HG03025 (cell line): ENCODE results near the gene ACCSL.
A peak's percentile ranks its signal among the peaks of the same experiment; 100 is the strongest.

ENCODE experiments used
- ATAC-seq: cut with Tn5 transposase; IDR thresholded peaks from one replicate; pipeline ENCODE4 v1.9.1; 2021; ENCODE audit warnings: mild to moderate bottlenecking, moderate library complexity; ENCODE audit not compliant: unreplicated experiment, low FRiP score

The ACCSL gene

DNA sequence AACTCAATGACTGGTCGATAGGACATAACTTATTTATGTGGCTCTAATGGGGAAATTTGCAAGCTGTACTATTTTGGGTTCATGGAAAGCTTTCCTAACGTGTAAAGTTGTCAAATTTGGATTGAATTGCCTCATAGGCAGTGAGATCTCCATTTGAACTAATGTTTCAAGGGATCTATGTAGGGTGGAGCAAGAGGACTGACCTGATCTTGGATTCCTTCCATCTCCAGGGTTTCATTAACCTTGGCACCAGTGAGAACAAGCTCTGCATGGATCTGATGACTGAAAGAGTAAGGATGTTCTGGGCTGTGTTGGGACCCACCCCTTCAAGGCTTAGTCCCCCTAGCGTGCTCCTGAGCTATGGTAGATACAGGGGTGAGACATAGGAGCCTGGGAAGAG lies 2.1 kb downstream of the ACCSL start:
- no peak for ATAC-seq

DNA sequence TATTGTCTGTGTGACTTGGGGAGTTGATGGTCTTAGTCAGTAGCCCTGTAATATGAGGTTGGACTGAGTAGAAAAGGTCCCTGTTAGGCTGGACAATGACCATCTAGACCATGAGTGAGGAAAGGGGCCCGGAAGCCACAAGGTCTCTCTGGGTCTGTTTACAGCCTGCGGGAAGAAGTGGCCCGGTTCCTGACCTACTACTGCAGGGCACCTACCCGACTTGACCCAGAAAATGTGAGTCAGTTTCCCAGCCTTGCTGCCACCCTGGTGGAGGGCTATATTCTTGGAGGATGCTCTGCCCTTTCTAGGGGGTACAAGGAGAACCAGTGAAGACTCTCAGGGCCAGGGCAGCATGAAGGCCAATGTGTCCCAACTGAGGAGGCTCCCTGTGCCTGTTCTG lies 3.4 kb downstream of the ACCSL start:
- no peak for ATAC-seq

DNA sequence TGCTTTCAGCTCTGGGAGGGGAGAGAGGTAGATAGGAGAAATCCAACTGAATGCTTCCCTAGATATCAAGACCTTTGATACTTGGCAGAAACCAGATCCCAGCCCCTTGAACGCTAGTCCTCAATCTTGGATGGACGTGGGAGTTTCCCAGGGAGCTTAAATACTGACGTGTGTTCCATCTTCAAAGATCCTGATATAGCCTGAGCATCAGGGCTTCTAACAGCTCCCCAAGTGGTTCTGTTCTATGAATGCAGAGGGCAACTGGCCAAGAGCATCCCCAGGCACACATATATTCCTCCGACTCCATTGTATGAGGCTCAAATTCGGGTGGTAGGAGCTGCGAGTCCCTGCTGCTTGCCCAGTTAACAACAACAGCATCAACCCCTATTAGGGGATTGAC lies 9.6 kb downstream of the ACCSL start:
- ATAC-seq, result no peak

DNA sequence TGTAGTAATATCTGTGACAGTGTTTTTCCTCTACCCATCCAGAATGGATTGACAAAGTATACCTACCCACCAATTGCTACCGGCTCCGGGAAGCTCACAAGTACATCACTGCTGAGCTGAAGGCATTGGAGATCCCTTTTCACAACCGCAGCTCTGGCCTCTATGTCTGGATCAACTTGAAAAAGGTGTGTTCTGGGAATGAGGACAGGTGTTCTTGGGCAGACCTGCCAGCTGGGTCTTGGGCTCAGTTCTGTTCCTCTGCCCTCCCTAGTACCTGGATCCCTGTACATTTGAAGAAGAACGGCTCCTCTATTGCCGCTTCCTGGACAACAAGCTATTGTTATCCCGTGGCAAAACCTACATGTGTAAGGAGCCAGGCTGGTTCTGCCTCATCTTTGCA lies 10.5 kb downstream of the ACCSL start:
- no peak for ATAC-seq

DNA sequence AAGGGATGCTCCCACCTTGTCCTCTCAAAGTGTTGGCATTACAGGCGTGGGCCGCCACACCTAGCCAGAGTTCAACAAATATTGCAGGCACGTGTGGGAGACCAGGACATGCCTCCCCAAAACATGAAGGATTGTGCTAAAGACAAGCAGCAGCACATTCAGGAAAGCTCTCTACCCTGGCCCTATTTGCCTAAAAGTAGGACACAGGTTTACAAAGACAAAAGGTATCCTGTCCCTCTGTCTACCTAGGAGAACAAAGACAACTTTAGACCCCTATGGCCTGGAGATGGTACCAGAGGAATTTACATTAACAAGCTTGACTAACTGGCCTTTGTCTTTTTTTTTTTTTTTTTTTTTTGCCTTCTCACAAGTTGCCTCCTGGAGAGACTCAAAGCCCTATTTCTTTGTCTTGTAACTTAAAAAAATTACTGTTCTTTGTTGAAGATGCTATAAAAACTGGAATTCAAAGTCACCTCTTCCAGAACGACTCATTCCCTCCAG lies 17.4 kb downstream of the ACCSL start:
- no peak for ATAC-seq

DNA sequence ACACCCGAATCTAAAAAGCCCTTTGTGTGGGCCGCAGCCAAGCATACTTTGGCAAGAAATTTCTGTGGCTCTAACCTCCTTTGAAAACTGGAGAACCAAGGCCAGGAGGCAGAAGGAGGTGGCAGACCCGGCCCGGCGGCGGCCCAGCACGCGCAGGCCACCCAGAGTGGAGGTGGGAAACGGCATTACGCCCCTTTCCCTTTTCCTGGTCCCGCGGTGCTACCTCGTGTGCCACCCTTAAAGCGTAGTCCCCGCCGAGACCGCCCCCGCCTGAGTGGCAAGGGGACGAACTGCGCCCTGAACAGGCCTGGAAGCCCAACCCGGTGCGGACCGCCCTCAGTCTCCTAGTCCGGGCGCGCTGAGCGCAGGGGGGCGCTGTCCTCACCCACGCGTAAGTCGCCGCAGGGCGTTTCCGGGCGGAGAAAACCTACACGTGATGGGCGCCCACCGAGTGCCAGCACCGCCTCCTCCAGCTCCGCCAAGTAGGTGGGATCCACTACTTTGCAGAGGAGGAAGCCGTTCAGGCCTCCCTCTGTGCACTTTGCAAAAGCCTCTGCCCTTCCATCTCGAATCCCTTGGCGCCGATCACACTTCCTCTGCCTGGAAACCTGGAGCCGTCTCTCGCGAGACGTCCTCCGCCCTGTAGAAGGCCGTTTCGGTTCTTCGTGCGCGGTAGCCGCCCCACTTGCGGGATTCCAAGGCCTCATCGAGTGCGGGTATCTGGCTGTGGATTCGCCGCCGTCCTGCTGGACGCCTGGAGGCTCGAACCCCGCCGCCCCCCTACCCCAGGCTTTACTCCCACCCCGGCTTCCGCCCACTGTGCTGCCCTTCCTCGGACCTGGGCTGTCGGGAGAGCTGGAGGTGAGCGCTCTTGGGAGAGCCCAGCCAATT lies 18.3 kb downstream of the ACCSL start, which contains the start of gene ACCS:
ACCS (plus strand) TSS at position 430 of the 891 bp plus-strand sequence. CDS start 1,358 bp downstream, outside the sequence.
- peak; percentile 93 for ATAC-seq

DNA sequence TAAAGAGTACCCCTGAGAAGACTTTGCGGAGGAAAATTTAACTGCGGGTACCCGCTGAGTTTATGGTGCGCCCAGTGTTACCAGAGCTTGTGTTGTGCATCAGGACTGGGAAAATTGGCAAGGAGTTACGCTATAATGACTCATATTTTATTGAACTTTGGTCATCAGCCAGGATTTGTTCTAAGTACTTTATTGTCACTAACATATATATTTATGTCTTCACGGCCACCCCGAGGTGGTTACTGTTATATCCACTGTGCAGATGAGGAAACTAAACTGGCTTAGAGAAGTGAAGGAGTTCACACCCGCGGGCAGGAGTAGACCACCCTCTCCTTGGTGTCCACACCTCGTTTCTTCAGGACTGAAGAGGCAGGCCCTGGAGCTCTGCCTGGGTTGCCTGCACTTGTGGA lies 19.0 kb downstream of the ACCSL start:
- ATAC-seq, result no peak

DNA sequence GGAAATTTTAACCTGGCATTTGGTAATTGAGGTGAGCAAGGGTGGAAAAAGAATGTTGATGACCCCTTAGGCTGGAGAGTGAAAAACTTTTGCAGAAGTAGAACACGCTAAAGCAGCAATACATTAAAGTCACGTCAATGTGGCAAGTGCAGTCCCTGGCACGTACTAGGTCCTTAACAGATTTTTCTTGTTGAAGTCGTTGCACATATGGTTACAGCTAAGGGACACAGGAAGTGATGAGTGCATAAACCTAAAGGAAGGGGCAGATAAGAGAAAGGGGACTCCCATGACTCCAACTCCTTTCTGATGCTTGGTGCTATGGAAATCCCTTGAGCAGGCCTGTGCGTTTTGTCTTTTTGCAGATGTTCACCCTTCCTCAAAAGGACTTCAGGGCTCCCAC lies 19.5 kb downstream of the ACCSL start:
- ATAC-seq, result no peak

DNA sequence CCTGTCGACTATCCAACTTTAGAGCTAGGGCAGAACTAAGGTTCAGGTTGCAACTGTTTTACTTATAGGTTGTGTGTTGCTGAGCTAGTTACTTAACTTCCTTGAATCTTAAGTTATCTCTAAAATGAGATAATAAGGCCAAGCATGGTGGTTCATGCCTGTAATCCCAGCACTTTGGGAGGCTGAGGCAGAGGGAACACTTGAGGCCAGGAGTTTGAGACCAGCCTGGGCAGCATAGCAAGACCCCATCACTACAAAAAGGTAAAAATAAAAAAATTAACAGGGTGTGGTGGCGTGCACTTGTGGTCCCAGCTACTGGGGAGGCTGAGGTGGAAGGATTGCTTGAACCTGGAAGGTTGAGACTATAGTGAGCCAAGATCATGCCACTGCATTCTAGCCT lies 20.4 kb downstream of the ACCSL start:
- no peak for ATAC-seq

DNA sequence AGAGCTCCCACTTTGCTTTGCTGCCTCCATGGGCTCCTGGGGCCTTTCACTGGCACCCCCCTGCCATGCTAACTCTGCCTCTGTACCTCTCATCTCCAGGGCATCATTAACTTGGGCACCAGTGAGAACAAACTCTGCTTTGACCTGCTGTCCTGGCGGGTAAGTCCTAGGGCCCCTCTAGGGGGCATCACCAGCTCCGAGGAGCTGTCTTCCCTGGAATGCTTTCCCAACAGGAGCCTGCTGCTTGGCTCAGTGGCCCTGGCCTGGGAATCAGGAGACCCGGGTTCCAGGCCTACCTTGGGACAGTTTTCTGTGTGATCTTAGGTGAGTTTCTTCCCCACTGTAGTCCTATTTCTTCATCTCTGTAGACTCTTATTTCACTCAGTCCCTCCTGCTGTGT lies 23.4 kb downstream of the ACCSL start:
- ATAC-seq, result no peak

DNA sequence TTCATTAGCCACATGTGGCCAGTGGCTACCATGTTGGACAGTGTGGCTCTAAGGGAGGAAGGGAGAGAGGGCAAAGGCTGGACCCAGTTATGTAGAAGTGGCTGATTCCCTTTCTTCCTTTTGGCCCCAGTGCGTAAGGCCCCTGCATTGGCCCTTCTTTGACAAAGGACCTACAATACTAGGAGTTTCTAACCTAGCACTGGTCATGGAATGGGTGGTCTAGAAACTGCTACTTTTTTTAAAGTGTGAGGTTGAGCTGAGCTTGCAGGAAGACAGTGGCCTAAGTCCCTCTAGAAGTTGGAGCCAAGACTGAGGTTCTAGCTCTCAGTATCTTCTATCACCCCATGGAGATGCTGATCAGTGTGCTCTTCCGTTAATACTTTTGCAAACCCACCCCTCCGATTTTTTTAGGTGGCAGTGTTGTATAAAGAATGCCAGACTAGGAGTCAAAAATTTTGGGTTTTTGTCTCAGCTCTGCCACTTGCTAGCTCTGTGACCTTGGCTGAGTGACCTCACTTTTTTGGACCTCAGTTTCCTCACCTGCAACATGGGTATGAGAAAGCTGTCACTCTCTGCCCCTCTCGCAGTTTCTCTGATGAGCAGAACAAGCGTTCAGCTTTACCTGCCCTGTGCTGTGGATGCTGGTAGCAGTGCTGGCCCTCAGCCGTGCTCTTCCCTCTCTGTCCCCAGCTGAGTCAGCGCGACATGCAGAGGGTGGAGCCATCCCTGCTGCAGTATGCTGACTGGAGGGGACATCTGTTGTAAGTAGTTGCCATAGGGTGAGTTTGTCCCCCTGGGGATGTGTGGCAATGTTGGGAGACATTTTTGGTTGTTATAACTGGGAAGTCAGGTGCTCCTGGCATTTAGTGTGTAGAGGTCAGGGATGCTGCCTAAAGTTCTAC lies 25.2 kb downstream of the ACCSL start:
- no peak for ATAC-seq

DNA sequence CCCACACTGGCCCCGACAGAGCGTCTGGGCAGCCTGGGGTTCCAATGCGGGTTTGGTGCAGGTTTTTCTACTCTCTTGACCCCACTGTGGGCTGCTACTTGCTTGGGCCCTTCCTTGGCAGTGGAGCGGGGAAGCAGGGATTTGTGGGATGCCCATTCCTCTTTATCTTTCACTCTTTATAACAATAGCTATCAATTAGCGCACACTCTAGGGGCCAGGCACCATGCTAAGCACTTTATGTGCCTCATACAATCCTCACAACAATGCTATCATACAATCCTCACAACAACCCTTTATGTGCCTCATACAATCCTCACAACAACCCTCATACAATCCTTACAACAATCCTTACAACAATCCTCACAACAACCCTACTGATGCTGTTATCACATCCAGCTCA lies 31.0 kb downstream of the ACCSL start:
- no peak for ATAC-seq

DNA sequence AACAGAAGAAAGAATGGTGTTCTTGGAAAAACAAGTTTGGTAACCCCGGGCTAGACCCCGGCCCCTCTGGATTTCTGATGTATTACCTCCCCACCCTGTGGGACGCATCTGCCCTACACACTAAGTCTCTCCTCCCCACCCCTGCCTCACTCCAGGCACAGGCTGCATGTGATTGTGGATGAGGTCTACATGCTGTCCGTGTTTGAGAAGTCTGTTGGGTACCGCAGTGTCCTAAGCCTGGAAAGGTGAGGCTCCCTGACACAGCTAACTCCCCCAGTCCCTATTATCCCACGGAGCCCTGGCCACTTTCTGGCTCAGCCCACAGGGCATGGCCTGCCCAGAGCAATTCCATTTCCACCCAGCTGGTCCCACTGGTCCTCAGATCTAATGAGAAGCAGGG lies 31.6 kb downstream of the ACCSL start:
- no peak for ATAC-seq

DNA sequence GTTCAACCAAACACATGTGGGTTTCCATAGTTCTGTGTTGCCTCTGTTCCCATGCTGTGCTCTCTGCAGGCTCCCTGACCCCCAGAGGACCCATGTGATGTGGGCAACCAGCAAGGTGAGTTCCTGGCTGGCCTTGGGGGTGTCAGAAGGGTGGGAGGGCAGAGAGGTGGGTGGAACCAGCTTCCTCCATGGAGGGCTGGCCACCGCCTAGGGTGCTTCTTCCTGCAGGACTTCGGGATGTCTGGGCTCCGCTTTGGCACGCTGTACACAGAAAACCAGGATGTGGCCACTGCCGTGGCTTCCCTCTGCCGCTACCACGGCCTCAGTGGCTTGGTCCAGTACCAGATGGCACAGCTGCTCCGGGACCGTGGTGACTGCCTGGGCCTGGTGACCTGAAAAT lies 33.2 kb downstream of the ACCSL start:
- no peak for ATAC-seq

DNA sequence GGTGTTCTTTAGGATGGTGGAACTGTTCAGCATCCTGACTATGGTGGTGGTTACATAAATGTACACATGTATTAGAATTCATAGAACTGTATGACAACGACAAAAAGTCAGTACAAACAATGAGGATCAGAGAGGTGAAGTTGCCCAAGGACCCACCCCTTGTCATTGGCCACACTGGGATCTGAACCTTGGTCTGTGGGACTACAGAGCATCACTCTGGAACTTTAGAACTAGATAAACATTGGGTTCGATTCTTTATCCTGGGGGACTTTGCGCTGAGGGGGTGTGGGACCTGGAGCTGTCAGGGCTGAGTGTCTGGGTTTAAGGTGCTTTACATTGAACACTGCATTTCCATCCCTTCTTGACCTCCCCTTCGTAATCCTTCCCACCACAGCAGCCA lies 34.9 kb downstream of the ACCSL start:
- ATAC-seq, result no peak

DNA sequence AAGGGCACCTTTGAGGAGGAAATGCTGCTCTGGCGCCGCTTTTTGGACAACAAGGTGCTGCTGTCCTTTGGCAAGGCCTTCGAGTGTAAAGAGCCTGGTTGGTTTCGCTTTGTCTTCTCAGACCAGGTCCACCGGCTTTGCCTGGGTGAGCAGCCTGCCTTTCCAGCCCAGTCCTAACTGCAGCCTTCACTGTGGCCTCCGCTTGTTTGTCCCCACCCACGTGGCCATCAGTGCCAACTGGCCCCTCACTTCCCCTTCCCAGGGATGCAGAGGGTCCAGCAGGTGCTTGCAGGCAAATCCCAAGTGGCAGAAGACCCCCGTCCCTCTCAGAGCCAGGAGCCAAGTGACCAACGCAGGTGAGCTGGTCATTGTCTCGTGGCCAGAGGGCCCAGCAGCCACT lies 35.7 kb downstream of the ACCSL start:
- no peak for ATAC-seq

DNA sequence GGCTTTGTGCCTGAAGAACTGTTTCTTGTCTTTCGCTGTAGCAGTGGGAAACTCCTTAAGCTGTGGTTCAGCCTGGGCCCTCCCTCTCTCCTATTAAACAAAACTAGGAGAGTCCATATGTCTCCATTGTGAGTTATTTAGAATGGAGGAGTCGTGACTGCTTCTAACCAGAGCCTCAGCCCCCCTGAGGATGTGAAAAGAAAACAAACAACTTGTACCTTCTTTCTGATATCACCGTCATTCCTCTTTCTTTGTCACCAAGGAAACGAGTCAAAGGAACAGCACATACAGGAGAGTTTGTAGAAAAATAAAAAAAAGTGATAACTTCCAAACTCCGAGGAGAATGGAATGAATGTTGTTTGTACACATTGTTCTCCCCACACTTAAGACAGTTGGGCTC lies 36.1 kb downstream of the ACCSL start:
- no peak for ATAC-seq

DNA sequence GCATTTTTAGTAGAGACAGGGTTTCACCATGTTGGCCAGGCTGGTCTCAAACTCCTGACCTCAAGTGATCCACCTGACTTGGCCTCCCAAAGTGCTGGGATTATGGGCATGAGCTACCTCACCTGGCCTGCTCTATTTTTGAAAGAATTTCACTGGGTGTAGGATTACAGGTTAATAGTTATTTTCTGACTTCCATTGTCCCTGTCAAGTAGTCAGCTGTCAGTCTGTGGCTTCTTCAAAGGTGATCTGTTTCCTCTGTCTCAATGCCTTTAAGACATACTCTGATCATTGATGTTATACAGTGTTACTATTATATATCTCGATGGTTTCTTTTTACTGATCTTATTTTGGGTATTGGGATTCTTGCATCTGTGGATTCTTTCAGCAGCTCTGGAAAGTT lies 37.5 kb downstream of the ACCSL start:
- no peak for ATAC-seq

DNA sequence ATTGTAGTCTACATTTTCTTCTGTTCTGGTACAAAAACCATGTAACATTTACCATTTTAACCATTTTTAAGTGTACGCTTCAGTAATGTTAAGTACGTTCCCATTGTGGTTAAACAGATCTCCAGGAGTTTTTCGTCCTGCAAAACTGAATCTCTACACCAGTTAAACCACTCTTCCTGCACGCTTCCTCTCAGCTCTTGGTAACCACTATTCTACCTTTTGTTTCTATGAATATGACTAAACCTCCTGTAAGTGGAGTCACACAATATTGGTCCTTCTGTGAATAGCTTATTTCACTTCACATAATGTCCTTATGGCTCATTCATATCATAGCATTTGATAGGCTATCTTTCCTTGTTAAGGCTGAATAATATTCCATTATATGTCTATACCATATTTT lies 40.6 kb downstream of the ACCSL start:
- no peak for ATAC-seq

DNA sequence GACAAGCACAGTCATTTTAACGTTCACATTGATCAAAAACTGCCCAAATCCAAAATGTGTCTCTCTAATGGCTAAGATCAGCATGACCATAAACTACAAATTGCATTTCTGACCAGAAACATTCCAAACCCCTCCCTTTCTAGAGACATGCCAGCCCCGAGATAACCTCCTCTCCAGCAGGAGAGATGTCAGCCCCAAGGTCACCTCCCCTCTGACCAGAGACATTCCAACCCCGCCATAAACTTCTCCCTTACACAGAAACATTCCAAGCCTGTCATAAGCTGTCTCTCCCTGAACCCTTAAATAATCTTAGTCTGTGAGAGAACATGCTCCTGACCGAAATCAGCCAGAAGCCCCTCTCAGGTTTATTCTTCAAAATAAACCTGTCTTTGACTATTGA lies 41.1 kb downstream of the ACCSL start:
- ATAC-seq, result no peak

DNA sequence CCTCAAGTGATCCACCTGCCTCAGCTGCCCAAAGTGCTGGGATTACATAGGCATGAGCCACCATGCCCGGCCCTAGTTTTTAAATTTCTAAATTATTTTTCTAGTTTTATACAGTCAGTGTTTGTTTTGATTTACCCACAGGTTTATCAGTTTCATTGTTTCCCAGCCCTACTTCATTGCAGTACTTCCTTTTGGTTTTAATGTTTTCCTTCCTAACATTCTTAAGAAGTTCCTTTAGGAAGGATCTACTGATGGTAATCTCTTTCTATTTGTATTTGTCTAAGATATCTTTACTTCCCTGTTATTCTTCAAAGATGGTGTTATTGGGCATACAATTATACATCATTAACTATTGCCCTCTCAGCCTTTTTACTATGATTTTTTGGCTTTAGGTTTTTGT lies 42.8 kb downstream of the ACCSL start:
- ATAC-seq, result no peak
